Peyer's patch (tissue), 4 donors: ENCODE data around the gene UBR2. TPM values are rescaled to one million over a fixed set of nuclear protein-coding genes. Genes with fewer than 3 reads are reported as not detected.

Source experiments
- DNase-seq, 3 donors: peaks; one replicate each; pipeline ENCODE4 v3.0.0-alpha.2; 2017 to 2019
- H3K27ac ChIP-seq, 4 donors: fragments of 200-600 bp; sonication (generic); one replicate each; pipeline ENCODE4 v1.5.1; 2016 to 2019
- H3K27me3 ChIP-seq, 2 donors: fragments of 200-600 bp; sonication (generic); one replicate each; pipeline ENCODE4 v1.5.1; 2019
- H3K36me3 ChIP-seq, 3 donors: fragments of 200-600 bp; sonication (generic); one replicate each; pipeline ENCODE4 v1.5.1; 2016 to 2019
- H3K4me1 ChIP-seq, 4 donors: fragments of 200-600 bp; sonication (generic); one replicate each; pipeline ENCODE4 v1.5.1; 2016 to 2019
- H3K4me3 ChIP-seq, 4 donors: fragments of 200-600 bp; sonication (generic); 1 replicate in 3 of 4; 2 replicates in 1 of 4; pipeline ENCODE4 v1.5.1; 2016 to 2019; ENCODE audit warnings: mild to moderate bottlenecking in 1 of 4
- H3K9me3 ChIP-seq, 4 donors: fragments of 200-600 bp; sonication (generic); one replicate each; pipeline ENCODE4 v1.5.1; 2016 to 2019; ENCODE audit warnings: mild to moderate bottlenecking in 1 of 4
- POLR2A ChIP-seq, 2 donors: fragments of 450-650 bp; IDR thresholded peaks; one replicate each; pipeline ENCODE4 v1.5.1; 2017; ENCODE audit warnings: antibody characterized with exemption in 2 of 2, mild to moderate bottlenecking in 2 of 2, moderate library complexity in 2 of 2
- total RNA-seq, 4 donors: library from RNA; depleted of rRNA; stranded (reverse); fragments of >200 nt; gene quantifications; one replicate each; pipeline ENCODE4 v1.1.0, GENCODE V29; 2016
- TF ChIP-seq, protein P1 (sequence below), 6 experiments: fragments of 450-650 bp in 4 of 6; fragments of 200-600 bp in 2 of 6; sonication (generic) in 1 of 6; IDR thresholded peaks; one replicate each; pipeline ENCODE4 v1.5.1; 2017 to 2019; ENCODE audit warnings: antibody characterized with exemption in 6 of 6, mild to moderate bottlenecking in 3 of 6, moderate library complexity in 1 of 6

The UBR2 gene
- total RNA-seq, result 10 to 100 TPM; 36.4 to 51.2 (median 41.1) TPM

DNA sequence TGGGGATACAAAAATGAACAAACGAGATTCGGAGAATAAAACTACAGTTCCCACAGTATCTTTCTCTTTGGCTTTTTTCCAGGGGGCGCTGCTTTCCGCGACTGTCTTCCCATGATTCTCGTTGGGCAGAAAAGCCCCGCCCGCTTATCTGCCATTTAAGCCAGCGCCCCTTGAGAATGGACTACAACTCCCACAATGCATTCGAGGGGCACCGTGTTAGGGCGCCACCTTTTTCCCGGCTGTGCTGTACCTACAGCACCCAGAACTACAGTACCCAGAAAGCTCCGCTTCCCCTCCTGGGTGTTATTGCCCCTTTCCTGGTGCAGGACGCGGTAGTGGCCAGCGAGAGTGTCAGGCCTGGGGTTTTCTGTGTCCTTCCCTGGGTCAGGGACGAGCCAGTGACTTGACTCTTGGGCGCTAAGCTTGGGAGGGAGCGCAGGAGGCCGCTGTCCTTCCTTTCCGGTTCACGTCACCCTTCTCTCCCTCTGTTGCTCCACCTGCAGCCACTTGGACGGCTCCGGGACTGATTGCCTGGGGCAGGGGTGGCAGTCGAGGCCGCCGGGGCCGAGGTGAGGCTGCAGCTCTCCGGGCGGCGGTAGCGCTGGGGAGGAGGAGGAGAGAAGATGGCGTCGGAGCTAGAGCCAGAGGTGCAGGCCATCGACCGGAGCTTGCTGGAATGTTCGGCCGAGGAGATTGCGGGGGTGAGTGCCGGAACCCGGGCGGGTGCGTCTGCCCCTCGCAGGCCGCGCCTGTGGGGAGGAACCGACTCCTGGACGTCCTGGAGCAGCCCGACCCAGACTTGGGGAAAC lies at the start of gene UBR2:
Gene UBR2, plus strand, starts transcription at position 333 of the 809 bp plus-strand sequence. Its CDS starts 291 bp downstream, at position 624.
- DNase-seq, result peak; percentile 92 to 99 (median 99)
- H3K4me3 ChIP-seq, result peak within 1 kb of the TSS; percentile 70 to 84 (median 75)
- TF ChIP-seq, protein P1, sequence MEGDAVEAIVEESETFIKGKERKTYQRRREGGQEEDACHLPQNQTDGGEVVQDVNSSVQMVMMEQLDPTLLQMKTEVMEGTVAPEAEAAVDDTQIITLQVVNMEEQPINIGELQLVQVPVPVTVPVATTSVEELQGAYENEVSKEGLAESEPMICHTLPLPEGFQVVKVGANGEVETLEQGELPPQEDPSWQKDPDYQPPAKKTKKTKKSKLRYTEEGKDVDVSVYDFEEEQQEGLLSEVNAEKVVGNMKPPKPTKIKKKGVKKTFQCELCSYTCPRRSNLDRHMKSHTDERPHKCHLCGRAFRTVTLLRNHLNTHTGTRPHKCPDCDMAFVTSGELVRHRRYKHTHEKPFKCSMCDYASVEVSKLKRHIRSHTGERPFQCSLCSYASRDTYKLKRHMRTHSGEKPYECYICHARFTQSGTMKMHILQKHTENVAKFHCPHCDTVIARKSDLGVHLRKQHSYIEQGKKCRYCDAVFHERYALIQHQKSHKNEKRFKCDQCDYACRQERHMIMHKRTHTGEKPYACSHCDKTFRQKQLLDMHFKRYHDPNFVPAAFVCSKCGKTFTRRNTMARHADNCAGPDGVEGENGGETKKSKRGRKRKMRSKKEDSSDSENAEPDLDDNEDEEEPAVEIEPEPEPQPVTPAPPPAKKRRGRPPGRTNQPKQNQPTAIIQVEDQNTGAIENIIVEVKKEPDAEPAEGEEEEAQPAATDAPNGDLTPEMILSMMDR (IDR thresholded peaks at IDR 0.05), result peak; percentile 46 to 60 (median 52)
- TF ChIP-seq POLR2A (IDR thresholded peaks at IDR 0.05), result peak; percentile 94 to 97
- peaks cover 0 to 25% (median 2%) of the 10 kb centered on the region in 4 donors for H3K4me1 ChIP-seq
- no peaks in the 10 kb centered on the region for H3K36me3 ChIP-seq
- no peaks in the 10 kb centered on the region for H3K9me3 ChIP-seq
- peak within 1 kb of the TSS; percentile 89 to 96 (median 94) for H3K27ac ChIP-seq
- H3K27me3 ChIP-seq, result no peaks in the 10 kb centered on the region

DNA sequence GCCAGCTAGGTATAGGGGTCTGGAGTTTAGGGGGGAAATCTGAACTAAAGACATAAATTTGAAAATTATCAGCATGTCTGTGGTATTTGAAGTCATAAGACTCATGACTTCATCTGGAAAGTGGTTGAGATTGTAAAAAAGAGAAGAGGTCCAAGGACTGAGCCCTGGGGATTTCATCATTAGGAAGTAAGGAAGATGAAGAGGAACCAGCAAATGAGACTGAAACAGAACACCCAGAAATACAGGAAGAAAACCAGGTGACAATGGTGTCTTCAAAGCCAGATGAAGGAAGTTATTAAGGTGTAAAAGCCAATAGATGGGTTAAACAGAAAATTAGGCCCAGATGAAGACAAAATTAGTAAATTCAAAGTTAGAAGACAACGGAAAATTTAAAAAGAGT lies 49.1 kb upstream of the UBR2 start:
- Histone ChIP-seq H3K36me3 (no peaks in the 10 kb centered on the region), H3K4me3 (no peak overlapping the region), H3K9me3 (no peaks in the 10 kb centered on the region), H3K27ac (no peak overlapping the region), H3K4me1 (no peaks in the 10 kb centered on the region), H3K27me3 (no peaks in the 10 kb centered on the region)
- TF ChIP-seq, protein P1 (IDR thresholded peaks at IDR 0.05), result no peak
- no peak for TF ChIP-seq POLR2A (IDR thresholded peaks at IDR 0.05)
- DNase-seq, result no peak

DNA sequence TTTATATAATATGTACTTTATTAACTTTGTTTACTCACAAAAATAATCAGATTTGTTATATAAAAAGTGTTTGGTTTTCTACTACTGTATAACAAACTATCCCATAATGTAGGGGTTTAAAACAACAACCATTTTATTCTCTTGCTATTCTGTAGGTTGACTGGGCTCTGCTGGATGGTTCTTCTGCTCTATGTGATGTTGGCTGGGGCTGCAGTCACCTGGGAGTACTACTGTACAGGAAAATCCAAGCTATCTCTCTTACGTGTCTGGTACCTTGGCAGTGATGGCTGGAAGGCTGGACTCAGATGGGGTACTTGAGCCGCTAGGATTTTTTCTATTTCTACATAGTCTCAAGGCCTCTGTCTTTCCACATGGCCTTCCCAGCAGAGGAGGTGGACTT lies 44.0 kb upstream of the UBR2 start:
- TF ChIP-seq POLR2A (IDR thresholded peaks at IDR 0.05), result no peak
- TF ChIP-seq, protein P1 (IDR thresholded peaks at IDR 0.05), result no peak
- Histone ChIP-seq H3K27me3 (no peaks in the 10 kb centered on the region), H3K4me3 (no peak overlapping the region), H3K27ac (no peak overlapping the region), H3K9me3 (no peaks in the 10 kb centered on the region), H3K4me1 (no peaks in the 10 kb centered on the region), H3K36me3 (no peaks in the 10 kb centered on the region)
- no peak for DNase-seq

DNA sequence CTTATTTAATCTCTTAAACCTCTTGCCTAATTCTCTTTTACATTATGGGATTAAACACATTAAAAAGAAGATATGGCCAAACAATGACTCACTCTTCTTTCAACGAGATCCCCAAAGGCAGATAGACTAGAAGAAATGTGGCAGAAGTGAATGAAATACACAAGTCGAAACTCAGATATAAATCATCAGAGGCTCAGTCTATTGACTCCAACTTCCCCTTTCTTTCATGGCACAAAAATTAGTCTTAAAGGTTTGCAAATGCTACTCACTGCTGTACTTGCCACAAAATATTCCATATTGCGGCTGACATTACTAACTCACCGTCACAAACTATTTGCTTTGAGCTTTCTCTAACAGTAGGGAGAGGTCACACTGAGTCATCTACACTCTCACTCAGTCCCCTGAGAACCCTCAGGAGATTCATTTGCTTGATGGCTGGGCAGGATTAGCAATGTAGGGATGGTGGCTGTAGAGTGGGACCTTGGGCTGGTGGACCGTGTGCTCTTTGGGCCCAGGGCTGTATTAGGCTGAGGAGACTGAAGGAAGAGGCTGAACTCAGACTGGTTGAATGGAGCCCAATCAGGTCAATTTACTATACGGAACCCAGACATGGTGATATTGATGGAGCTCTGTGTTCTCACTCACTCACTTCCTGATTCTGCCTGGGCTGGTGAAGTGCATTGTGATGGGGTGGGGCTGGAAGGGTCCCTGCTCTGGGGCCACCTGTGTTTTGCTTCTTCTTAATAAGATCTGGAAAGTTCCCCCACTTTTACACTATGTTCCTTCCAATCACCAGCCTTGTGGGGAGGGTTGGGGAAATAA lies 42.8 kb upstream of the UBR2 start:
- no peak for DNase-seq
- TF ChIP-seq, protein P1 (IDR thresholded peaks at IDR 0.05), result no peak
- no peak for TF ChIP-seq POLR2A (IDR thresholded peaks at IDR 0.05)
- Histone ChIP-seq H3K27ac (no peak overlapping the region), H3K4me1 (no peaks in the 10 kb centered on the region), H3K9me3 (no peaks in the 10 kb centered on the region), H3K36me3 (no peaks in the 10 kb centered on the region), H3K4me3 (no peak overlapping the region), H3K27me3 (no peaks in the 10 kb centered on the region)

DNA sequence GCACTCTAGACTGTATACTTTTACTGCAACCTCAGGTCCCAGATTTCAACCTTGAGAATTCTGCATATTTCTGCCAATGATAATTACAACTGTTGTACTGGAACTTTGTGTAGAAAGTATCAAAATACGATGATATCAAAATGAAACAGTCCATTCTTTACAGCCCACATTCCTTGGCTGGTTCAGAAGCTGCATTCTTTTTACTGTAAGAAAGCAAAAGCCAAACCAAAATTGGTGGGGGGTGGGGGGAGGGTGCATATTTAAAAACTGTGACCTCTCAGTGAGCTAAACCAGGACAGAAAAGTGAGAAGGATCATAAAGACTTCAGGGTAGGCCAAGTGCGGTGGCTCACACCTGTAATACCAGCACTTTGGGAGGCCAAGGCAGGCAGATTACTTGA lies 41.8 kb upstream of the UBR2 start:
- Histone ChIP-seq H3K36me3 (no peaks in the 10 kb centered on the region), H3K4me1 (no peaks in the 10 kb centered on the region), H3K4me3 (no peak overlapping the region), H3K27me3 (no peaks in the 10 kb centered on the region), H3K27ac (no peak overlapping the region), H3K9me3 (no peaks in the 10 kb centered on the region)
- no peak for DNase-seq
- TF ChIP-seq POLR2A (IDR thresholded peaks at IDR 0.05), result no peak
- TF ChIP-seq, protein P1 (IDR thresholded peaks at IDR 0.05), result no peak
